Measurements from ENCODE around the gene LOX.
"Not testable (repeated sequence)": the region's sequence is repeated elsewhere in the genome, so short reads cannot be mapped to it uniquely, and the experiment has no call there.

Gene LOX

DNA sequence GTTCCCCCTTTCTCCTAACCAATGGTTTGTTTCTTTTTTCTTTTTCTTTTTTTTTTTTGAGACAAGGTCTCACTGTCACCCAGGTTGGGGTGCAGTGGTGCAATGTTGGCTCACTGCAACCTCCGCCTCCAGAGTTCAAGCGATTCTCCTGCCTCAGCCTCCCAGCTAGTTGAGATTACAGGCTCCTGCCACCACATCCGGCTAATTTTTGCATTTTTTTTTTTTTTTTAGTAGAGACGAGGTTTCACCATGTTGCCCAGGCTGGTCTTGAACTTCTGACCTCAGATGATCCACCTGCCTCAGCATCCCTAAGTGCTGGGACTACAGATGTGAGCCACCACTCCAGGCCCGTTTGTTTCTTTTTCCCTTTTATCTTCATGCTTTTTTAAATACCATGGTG, 16.2 kb upstream of the LOX start:
- not testable (repeated sequence) for H3K9ac ChIP-seq (ENCODE audit: low read length); H3K4me3 ChIP-seq (ENCODE audit: low read length); H3K36me3 ChIP-seq (ENCODE audit: control insufficient read depth, low read depth, low read length); H3K27ac ChIP-seq (ENCODE audit: low read length); H3K9me3 ChIP-seq (ENCODE audit: control insufficient read depth, low read depth, low read length); H3K27me3 ChIP-seq (ENCODE audit: control insufficient read depth, insufficient read depth, low read length); H3K4me1 ChIP-seq (ENCODE audit: control insufficient read depth, low read depth, low read length)

DNA sequence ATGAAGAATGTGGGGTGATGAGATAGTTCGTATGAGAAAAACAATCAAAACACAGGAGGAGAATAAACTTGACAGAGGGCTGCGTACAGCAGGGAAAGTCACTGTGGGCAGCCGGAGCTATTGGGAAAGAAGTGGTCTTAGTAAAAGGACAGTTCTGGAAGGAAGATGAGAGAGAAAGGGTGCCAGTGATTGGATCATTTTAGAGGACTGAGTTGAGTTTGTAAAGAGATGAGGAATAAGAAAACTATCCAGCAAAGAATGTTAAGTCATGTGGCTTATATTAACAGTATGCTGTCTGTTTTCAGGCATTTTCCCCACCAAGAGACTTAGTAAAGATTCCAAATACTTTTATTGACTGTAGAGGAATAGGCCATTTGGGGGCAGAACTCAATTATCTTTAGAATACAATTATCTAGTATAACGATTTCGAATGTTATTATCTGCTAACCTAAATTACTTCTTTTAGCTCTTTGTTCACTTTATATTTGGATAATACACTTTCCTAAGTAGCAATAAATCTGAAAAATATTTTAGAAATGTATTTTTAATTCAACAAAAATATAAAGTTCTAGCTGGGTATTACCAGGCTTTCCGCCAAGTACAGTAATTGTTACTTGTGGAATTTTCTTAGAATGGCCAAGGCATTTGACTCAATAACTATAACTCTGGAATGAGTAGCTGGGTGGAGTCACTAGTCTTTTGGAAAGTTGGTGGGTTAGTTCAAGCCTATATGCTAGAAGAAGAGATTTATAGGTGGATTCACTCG, 15.5 kb upstream of the LOX start:
- Histone ChIP-seq H3K36me3 (ENCODE audit: control insufficient read depth, low read depth, low read length) (no peaks in the 10 kb centered on the region), H3K27me3 (ENCODE audit: control insufficient read depth, insufficient read depth, low read length) (no peaks in the 10 kb centered on the region)

DNA sequence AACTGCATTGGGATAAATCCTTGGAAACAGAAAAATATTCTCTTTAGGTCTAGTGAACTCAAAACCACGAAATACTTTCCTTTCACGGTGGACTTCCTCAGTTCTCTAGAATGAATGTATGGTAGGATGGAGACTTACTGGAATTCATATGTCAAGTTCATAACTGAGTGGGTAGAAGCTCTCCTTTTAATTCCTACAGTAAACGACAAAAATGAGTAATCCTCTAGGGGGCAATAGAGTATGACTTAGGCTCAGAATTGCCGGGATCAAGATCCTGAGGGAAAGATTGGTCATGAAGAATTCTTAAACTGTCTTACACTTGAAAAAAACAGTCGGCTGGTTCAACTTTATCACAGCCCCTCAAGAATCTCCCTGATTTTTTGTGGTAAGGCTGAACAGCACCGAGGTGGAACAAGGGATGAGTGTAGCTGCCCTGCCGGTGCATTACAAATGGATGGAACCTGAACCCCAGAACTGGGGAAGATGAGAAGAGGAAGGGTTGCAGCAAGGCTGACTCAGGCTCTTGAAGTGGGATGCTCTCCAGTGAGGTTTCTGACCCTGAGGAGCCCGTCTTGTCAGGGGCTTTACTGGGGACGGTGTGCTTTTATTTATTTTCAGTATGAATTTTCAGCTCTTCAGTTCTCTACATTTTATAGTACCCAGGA, 14.0 kb upstream of the LOX start:
- Histone ChIP-seq H3K9ac (ENCODE audit: low read length) (no peak overlapping the region), H3K27me3 (ENCODE audit: control insufficient read depth, insufficient read depth, low read length) (no peaks in the 10 kb centered on the region), H3K27ac (ENCODE audit: low read length) (no peak overlapping the region), H3K4me1 (ENCODE audit: control insufficient read depth, low read depth, low read length) (no peaks in the 10 kb centered on the region), H3K36me3 (ENCODE audit: control insufficient read depth, low read depth, low read length) (no peaks in the 10 kb centered on the region), H3K4me3 (ENCODE audit: low read length) (no peak overlapping the region), H3K9me3 (ENCODE audit: control insufficient read depth, low read depth, low read length) (no peaks in the 10 kb centered on the region)

More for the DNA sequence above, 15.5 kb upstream of the LOX start:
- Histone ChIP-seq H3K27ac (ENCODE audit: low read length) (no peak overlapping the region), H3K9ac (ENCODE audit: low read length) (no peak overlapping the region), H3K4me3 (ENCODE audit: low read length) (no peak overlapping the region), H3K4me1 (ENCODE audit: control insufficient read depth, low read depth, low read length) (no peaks in the 10 kb centered on the region), H3K9me3 (ENCODE audit: control insufficient read depth, low read depth, low read length) (no peaks in the 10 kb centered on the region)

DNA sequence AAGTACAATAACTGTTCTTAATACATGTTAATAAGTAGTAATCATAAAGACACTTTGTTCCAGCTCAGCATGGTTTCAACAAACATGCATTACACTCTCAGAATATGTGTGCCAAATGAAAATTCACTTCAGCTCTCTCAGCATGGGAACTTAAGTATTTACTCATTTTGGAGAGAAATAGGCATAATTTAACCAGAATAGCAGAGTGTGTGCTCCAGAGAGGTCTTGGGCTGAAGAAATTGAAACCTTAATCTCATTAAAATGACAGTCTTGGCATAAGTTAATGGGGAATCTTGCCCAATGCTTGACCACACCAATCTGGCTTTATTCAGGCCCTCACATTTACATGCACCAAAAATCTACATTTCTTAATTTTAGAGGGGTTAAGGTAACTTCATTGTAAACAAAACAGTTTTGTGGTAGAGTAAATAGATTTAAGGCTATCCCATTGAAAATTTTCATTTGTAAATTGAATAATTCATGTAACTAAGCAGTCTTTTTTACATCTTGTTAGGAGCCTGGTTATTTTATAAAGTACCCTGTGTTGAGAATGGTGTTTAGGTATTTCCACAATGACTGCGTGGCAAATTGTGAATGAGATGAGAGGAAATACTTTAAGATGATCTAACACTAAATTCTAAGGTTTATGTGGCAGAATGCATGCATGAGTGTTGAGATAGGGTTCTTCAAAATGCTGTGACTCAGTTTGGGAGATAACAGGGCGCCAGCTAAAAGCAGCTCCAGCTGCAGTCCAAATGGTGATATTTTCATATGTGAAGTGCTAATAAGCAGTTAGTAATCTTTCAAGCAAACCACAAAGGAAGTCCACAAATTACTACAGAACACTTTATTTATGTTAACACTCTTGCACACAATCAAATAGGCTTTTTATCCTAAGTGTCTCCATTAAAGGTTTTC, 11.3 kb upstream of the LOX start:
- H3K27me3 ChIP-seq (ENCODE audit: control insufficient read depth, insufficient read depth, low read length): no peaks in the 10 kb centered on the region
- no peaks in the 10 kb centered on the region for H3K9me3 ChIP-seq (ENCODE audit: control insufficient read depth, low read depth, low read length)
- H3K27ac ChIP-seq (ENCODE audit: low read length): no peak overlapping the region
- H3K4me1 ChIP-seq (ENCODE audit: control insufficient read depth, low read depth, low read length): no peaks in the 10 kb centered on the region
- no peak overlapping the region for H3K9ac ChIP-seq (ENCODE audit: low read length)
- no peaks in the 10 kb centered on the region for H3K36me3 ChIP-seq (ENCODE audit: control insufficient read depth, low read depth, low read length)
- H3K4me3 ChIP-seq (ENCODE audit: low read length): no peak overlapping the region

DNA sequence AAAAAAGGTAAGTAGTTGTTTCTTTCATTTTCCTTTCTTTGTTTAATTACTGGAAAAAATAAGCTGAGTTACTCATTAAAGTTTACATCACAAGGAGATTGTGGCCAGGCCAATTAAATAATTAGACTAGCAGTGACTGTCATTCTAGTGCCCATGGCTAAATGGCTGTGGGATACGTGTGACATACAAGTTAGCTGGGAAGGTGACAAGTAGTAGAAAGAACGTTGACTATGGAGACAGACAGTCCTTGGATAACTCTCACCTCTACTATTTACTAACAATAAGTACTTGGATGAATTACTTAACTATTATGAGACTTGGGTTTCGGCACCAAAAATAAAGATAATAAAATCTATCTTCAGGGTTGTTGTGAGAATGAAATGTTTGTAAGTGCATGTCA, 7.0 kb upstream of the LOX start:
- H3K9ac ChIP-seq (ENCODE audit: low read length): no peak overlapping the region
- no peaks in the 10 kb centered on the region for H3K4me1 ChIP-seq (ENCODE audit: control insufficient read depth, low read depth, low read length)
- H3K36me3 ChIP-seq (ENCODE audit: control insufficient read depth, low read depth, low read length): no peaks in the 10 kb centered on the region
- no peaks in the 10 kb centered on the region for H3K9me3 ChIP-seq (ENCODE audit: control insufficient read depth, low read depth, low read length)
- H3K4me3 ChIP-seq (ENCODE audit: low read length): no peak overlapping the region
- H3K27ac ChIP-seq (ENCODE audit: low read length): no peak overlapping the region
- H3K27me3 ChIP-seq (ENCODE audit: control insufficient read depth, insufficient read depth, low read length): no peaks in the 10 kb centered on the region

DNA sequence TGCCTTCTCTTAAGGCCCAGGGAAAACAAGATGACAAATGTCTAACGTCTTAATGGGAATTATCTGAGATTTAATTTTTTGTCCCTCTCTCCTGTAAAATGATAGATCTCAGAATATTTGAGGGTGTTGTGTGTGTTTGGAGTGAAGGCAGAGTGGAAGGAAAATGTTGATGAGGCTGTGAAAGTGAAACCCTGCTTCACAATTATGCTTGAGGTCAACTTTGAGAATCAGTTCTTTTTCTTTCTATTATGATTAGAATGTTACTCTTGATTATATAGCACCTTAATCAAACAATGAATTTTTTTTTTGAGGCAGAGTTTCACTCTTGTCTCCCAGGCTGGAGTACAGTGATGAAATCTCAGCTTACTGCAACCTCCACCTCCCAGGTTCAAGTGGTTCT, 5.5 kb upstream of the LOX start:
- Histone ChIP-seq H3K4me3 (ENCODE audit: low read length) (no peak overlapping the region), H3K36me3 (ENCODE audit: control insufficient read depth, low read depth, low read length) (no peaks in the 10 kb centered on the region), H3K9me3 (ENCODE audit: control insufficient read depth, low read depth, low read length) (no peaks in the 10 kb centered on the region), H3K9ac (ENCODE audit: low read length) (no peak overlapping the region), H3K4me1 (ENCODE audit: control insufficient read depth, low read depth, low read length) (no peaks in the 10 kb centered on the region), H3K27ac (ENCODE audit: low read length) (no peak overlapping the region), H3K27me3 (ENCODE audit: control insufficient read depth, insufficient read depth, low read length) (peaks cover 11% of the 10 kb centered on the region)

DNA sequence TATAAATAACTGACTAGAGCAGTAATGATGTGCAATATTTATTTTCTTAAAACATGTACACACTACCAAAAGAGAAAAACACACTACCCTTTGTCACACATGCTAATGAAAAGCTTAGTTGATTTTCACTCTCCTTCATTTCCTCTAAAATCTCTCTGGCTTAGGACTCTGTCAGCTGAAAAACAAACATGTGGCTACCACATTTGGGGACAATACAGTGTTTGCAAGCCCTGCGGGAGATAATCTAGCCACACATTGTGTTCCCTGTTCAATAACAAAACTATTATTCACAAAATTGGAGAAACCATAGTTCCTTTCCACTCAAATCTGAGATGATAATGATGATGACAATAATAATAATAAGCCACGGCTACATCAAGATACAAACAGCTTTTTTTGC, 3.5 kb upstream of the LOX start:
- H3K27me3 ChIP-seq (ENCODE audit: control insufficient read depth, insufficient read depth, low read length): peaks cover 31% of the 10 kb centered on the region
- H3K27ac ChIP-seq (ENCODE audit: low read length): no peak overlapping the region
- H3K4me1 ChIP-seq (ENCODE audit: control insufficient read depth, low read depth, low read length): no peaks in the 10 kb centered on the region
- no peak overlapping the region for H3K9ac ChIP-seq (ENCODE audit: low read length)
- no peaks in the 10 kb centered on the region for H3K9me3 ChIP-seq (ENCODE audit: control insufficient read depth, low read depth, low read length)
- H3K36me3 ChIP-seq (ENCODE audit: control insufficient read depth, low read depth, low read length): no peaks in the 10 kb centered on the region
- no peak overlapping the region for H3K4me3 ChIP-seq (ENCODE audit: low read length)

DNA sequence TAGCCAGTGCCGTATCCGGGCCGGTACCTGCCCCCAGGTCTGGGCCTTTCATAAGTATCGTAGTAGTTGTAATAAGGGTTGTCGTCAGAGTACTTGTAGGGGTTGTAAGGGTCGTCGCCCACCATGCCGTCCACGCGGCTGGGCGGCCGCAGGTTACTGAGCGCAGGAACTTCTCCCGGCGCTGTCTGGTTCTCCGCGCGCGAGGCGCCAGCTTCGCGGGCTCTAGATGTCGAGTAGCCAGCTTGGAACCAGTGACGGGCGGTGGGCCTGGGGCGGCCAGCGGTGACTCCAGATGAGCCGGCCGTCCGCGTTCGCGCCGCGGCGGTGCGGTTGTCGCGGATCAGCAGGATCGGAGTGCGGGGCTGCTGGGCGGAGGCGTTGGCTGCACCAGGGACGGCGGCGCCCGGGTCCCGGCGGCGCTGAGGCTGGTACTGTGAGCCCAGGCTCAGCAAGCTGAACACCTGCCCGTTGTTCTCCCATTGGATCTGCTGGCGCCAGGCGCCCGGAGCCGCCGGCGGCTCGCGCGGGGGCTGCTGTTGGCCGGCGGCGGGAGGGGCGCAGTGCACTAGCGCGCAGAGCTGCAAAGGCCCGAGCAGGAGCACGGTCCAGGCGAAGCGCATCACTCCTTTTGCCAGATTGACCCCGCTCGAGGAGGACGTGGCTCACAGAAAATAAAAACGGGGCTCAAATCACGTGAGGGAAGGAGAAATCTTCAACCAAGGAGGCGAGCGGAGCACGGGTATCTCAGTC, 518 bp downstream of the LOX start:
- Histone ChIP-seq H3K36me3 (ENCODE audit: control insufficient read depth, low read depth, low read length) (no peaks in the 10 kb centered on the region), H3K27me3 (ENCODE audit: control insufficient read depth, insufficient read depth, low read length) (peaks cover 38% of the 10 kb centered on the region), H3K27ac (ENCODE audit: low read length) (no peak overlapping the region), H3K9me3 (ENCODE audit: control insufficient read depth, low read depth, low read length) (no peaks in the 10 kb centered on the region), H3K4me3 (ENCODE audit: low read length) (peak overlapping the region; percentile 57), H3K9ac (ENCODE audit: low read length) (peak overlapping the region; percentile 29), H3K4me1 (ENCODE audit: control insufficient read depth, low read depth, low read length) (no peaks in the 10 kb centered on the region)

DNA sequence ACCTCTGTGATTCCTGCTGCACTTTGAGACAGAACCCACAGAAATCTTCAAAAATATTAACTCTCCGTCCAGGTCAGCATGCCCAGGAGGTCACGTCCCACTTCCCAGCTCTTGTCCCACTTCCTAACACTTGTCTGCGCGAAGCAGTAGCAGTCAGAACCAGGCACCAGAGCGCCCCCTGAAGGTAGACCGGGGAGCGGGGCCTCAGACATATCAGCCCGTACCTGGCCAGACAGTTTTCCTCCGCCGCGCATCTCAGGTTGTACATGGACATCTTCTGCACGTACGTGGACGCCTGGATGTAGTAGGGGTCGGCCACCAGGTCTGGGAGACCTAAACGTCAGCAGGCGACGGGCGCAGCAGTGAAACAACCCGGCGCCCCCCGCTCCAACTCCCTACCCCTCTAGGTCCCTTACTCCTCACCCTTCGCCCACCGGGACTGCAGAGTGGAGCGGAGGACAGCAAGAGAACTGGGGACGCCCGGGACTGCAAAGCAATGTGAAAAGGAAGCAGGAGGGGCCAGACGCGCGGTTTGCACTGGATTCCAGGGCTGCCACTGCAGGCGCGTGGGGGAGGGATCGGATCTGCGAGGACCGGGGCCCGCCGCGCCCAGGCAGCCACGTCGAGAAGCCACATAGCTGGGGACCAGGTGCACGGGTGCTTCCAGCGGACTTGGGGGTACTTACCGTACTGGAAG, 1.2 kb downstream of the LOX start:
- Histone ChIP-seq H3K27ac (ENCODE audit: low read length) (no peak overlapping the region), H3K36me3 (ENCODE audit: control insufficient read depth, low read depth, low read length) (no peaks in the 10 kb centered on the region), H3K9ac (ENCODE audit: low read length) (no peak overlapping the region), H3K27me3 (ENCODE audit: control insufficient read depth, insufficient read depth, low read length) (peaks cover 38% of the 10 kb centered on the region), H3K4me1 (ENCODE audit: control insufficient read depth, low read depth, low read length) (no peaks in the 10 kb centered on the region), H3K9me3 (ENCODE audit: control insufficient read depth, low read depth, low read length) (no peaks in the 10 kb centered on the region), H3K4me3 (ENCODE audit: low read length) (peak overlapping the region; percentile 57)

DNA sequence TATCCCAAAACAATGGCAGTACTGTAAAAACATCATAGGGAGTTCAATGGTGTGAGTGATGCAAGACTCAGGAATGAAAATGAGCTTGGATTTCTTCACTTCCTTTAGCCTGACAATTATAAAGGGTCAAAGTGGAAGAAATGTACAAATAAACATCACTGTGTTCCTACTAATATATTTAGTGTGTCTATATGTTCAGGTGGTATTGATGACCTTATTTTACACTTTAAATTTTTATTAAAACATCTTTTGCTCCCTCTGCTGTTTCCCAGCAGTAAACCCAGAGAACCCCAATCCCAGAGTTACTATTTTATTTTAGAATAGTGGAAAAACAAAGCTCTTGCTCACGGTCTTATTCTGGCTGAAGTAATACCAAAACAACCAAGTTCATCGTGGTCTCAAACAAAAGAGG, 2.0 kb downstream of the LOX start:
- Histone ChIP-seq H3K27me3 (ENCODE audit: control insufficient read depth, insufficient read depth, low read length) (peaks cover 38% of the 10 kb centered on the region), H3K9me3 (ENCODE audit: control insufficient read depth, low read depth, low read length) (no peaks in the 10 kb centered on the region), H3K27ac (ENCODE audit: low read length) (no peak overlapping the region), H3K4me1 (ENCODE audit: control insufficient read depth, low read depth, low read length) (no peaks in the 10 kb centered on the region), H3K9ac (ENCODE audit: low read length) (no peak overlapping the region), H3K4me3 (ENCODE audit: low read length) (no peak overlapping the region), H3K36me3 (ENCODE audit: control insufficient read depth, low read depth, low read length) (no peaks in the 10 kb centered on the region)

Measured in iPS-18a (cell line).